Small intestine (tissue), 7 donors: ENCODE results near the gene TNFAIP2. TPM values are rescaled to one million over a fixed set of nuclear protein-coding genes. Genes with fewer than 3 reads are reported as not detected.
A peak's percentile ranks its signal among the peaks of the same experiment; 100 is the strongest.

Source experiments
- DNase-seq, 2 donors: peaks; one replicate each; pipeline versions ENCODE4 v3.0.0 to v3.0.0-alpha.2; 2013
- FAIRE-seq: peaks from 2 replicates; lab custom pipeline; 2012; peaks lifted over from hg19 to GRCh38; lab: Jason Lieb, UNC
- H3K27ac ChIP-seq, 3 donors: one replicate each; pipeline ENCODE4 v1.5.1; 2013; ENCODE audit warnings: low read length in 2 of 3, mild to moderate bottlenecking in 2 of 3, control low read depth in 1 of 3, inconsistent platforms in 1 of 3, low read depth in 1 of 3, moderate library complexity in 1 of 3
- H3K27me3 ChIP-seq, 3 donors: one replicate each; pipeline ENCODE4 v1.6.1; 2013; ENCODE audit warnings: low read length in 3 of 3, inconsistent platforms in 1 of 3; ENCODE audit not compliant: control insufficient read depth in 3 of 3, insufficient read depth in 3 of 3
- H3K36me3 ChIP-seq, 3 donors: one replicate each; pipeline ENCODE4 v1.6.1; 2013; ENCODE audit warnings: low read length in 3 of 3, inconsistent platforms in 1 of 3, low read depth in 1 of 3, mild to moderate bottlenecking in 1 of 3, moderate library complexity in 1 of 3; ENCODE audit not compliant: control insufficient read depth in 3 of 3, insufficient read depth in 2 of 3
- H3K4me1 ChIP-seq, 3 donors: one replicate each; pipeline ENCODE4 v1.6.1; 2013; ENCODE audit warnings: low read length in 2 of 3, inconsistent platforms in 1 of 3, low read depth in 1 of 3, mild to moderate bottlenecking in 1 of 3, moderate library complexity in 1 of 3; ENCODE audit not compliant: control insufficient read depth in 3 of 3, insufficient read depth in 2 of 3
- H3K4me3 ChIP-seq, 3 donors: one replicate each; pipeline ENCODE4 v1.5.1; 2013; ENCODE audit warnings: low read length in 3 of 3, control low read depth in 1 of 3, inconsistent platforms in 1 of 3, low read depth in 1 of 3, mild to moderate bottlenecking in 1 of 3, moderate library complexity in 1 of 3
- H3K9me3 ChIP-seq, 2 donors: one replicate each; pipeline ENCODE4 v1.6.1; 2013; ENCODE audit warnings: low read depth in 1 of 2, low read length in 1 of 2; ENCODE audit not compliant: control insufficient read depth in 2 of 2, insufficient read depth in 1 of 2
- WGBS, 3 donors: extraction: QIAGEN DNeasy Blood & Tissue Kit; methylation state at CpG; one replicate each; pipeline ENCODE4 v1.1.7; 2013; 5-methylcytosine and 5-hydroxymethylcytosine counted together
- polyA plus RNA-seq, 4 donors: library from polyadenylated mRNA; stranded (reverse) in 3 of 4; unstranded in 1 of 4; fragments of 200-250 nt in 3 of 4; fragments of 120-200 nt in 1 of 4; gene quantifications; one replicate each; pipeline versions ENCODE4 v1.2.1 to v1.2.3, GENCODE V29; 2013
- donor health status: healthy with polysubstance abuse.
- donor health status: control.
- donor health status: control.
- donor health status: Bipolar disorder and iron deficiency.
- donor health status: healthy.

TNFAIP2 gene
- polyA plus RNA-seq, 4 donors, result 7.2 to 42.9 (median 15.4) TPM

DNA sequence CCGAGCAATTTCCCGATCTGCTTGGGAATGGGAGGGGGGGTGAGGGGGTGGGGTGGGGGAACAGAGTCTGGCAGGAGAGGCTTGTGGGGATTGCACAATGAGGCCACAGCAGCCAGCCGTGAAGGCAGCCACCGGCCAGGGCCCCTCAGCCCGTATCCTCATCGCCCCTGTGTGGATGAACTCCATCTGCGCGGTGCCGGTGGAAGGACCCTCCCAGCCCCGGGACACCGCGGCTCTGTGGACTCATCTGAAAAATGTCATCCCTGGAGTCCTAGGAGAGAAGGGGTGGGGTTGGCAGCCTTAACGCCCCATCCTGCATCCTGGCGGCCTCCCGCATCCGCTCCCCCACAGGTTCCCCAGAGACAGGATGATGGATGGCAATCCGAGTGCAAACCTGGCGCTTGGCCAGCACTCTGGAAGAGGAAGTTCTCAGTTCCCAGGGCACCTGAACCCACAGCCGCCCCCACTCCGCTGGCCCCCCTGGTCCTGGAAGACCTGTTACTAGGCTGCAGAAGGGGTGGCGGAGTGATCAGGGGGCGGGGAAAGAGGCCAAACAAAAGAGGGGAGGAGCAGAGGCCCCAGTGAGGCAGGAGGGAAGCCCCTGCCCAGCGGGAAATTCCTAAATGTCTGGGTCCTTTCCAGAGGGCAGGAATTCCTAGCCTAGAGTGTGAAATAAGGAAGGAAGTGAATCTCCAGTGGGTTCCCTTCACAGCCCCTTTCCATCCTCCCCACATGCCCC, 1.2 kb upstream of the TNFAIP2 start:
- Histone ChIP-seq H3K27me3 (peaks cover 3 to 56% (median 3%) of the 10 kb centered on the region in 3 donors), H3K9me3 (no peaks in the 10 kb centered on the region), H3K27ac (peak overlapping the region; percentile 47 to 81 (median 64)), H3K36me3 (peaks cover 0 to 2% (median 0%) of the 10 kb centered on the region in 3 donors), H3K4me1 (peaks cover 0 to 36% (median 5%) of the 10 kb centered on the region in 3 donors), H3K4me3 (peak overlapping the region in 1 of 3 donors; percentile 10)
- peak; percentile 68 to 84 for DNase-seq
- FAIRE-seq, result no peak
- 7 to 14% (median 8%) methylated on average over 22 to 23 of the region's 23 CpGs for WGBS, 3 donors

DNA sequence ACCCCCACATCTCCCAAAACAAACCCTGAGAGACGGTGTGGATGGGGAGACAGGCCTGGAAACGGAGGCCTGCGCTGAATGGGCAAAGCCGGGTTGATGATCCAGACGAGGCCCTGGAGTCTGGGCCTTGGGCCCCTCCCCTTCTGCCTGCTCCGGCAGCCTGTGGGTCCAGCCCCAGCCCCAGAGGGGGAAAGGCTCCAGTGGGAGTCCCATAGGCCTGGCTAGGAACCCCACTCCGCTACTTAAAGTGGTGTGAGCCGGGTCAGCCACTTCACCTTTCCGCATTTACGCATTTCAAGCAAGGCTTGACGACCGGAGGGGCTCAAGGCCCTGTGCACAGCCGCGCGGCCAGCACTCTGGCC, 695 bp upstream of the TNFAIP2 start:
- peaks cover 0 to 2% (median 0%) of the 10 kb centered on the region in 3 donors for H3K36me3 ChIP-seq
- no peak for DNase-seq
- peak overlapping the region; percentile 47 to 81 (median 64) for H3K27ac ChIP-seq
- no peak for FAIRE-seq
- H3K4me1 ChIP-seq, result peaks cover 0 to 39% (median 5%) of the 10 kb centered on the region in 3 donors
- no peaks in the 10 kb centered on the region for H3K9me3 ChIP-seq
- WGBS, 3 donors, result 23 to 32% (median 24%) methylated on average over 15 of the region's 15 CpGs
- peaks cover 3 to 56% (median 3%) of the 10 kb centered on the region in 3 donors for H3K27me3 ChIP-seq
- H3K4me3 ChIP-seq, result peak overlapping the region in 1 of 3 donors; percentile 10

DNA sequence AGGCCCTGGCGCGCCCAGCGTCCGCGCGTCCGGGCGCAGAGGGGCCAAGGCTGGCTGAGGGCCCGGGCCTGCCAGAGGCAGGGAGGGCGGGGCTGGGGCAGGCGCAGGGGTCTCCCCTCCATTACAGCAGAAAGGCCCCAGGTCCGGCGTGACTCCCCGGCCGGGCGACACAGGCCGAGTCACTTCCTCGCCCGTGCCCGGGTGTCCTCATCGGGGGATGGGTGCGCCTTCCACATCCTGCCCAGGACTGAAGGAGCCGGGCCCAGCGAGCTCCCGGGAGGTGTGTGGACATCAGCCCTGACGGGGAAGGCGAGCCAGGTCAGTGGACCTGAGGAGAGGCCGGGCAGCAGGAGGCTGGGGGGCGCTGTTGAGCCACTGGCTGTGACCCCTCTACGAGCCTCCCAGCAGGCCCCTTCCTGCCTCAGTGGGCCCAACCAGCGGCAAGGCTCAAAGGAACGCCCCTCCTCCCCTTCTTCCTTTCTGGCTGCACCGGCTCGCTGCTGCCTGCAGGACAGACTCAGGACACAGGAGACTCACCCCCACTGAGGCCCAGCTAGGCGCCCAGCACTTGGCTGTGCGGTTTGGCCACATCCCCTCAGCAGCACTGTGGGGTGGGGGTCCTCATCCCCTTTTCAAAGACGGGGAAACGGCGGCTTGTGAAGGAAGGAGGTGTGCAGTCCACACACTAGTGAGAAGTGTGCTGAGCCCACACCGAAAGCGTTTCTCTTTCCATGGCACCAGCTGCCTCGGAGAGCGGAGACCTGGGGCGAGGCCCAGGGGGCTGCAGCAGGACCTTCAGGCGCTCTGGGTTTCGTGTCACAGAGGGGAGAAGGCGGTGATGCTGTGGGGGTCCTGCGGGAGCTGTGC, 606 bp downstream of the TNFAIP2 start:
- 14 to 18% (median 17%) methylated on average over 42 to 48 of the region's 48 CpGs for WGBS, 3 donors
- H3K9me3 ChIP-seq, result no peaks in the 10 kb centered on the region
- H3K27ac ChIP-seq, result peak overlapping the region in 2 of 3 donors; percentile 59 to 91
- FAIRE-seq (no peak), DNase-seq (no peak)
- H3K36me3 ChIP-seq, result peaks cover 0 to 2% (median 2%) of the 10 kb centered on the region in 3 donors
- H3K4me1 ChIP-seq, result peaks cover 0 to 36% (median 5%) of the 10 kb centered on the region in 3 donors
- H3K27me3 ChIP-seq, result peaks cover 3 to 60% (median 3%) of the 10 kb centered on the region in 3 donors
- peak overlapping the region; percentile 32 to 40 (median 39) for H3K4me3 ChIP-seq

DNA sequence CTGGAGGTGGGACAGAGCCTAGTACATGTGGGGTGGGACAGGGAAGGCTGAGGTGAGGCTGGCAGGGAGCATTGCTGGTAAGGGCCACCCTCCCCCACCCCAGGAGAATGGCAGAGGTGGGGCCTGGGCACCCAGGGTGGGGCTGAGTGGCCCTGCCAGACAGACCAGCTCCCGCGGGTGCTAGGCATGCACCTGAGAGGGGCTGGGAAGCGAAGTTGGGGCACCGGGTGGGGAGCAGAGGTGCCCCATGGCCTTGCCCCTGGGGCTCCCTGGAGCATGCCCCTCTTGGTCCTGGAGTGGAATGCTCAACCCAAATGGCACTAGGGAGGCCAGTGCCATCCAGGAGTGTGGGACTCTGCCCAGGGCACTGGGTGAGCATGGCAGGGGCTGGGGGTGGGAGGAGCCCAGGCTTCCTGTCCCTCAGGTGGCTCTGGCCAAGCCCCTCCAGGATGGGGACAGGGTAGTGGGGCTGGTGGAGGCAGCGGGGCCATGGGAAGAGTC, 1.3 kb downstream of the TNFAIP2 start:
- H3K27me3 ChIP-seq, result peaks cover 3 to 60% (median 3%) of the 10 kb centered on the region in 3 donors
- H3K27ac ChIP-seq, result peak overlapping the region in 1 of 3 donors; percentile 91
- FAIRE-seq (no peak), DNase-seq (no peak)
- H3K4me1 ChIP-seq, result peaks cover 0 to 36% (median 5%) of the 10 kb centered on the region in 3 donors
- H3K36me3 ChIP-seq, result peaks cover 0 to 3% (median 2%) of the 10 kb centered on the region in 3 donors
- no peak overlapping the region for H3K4me3 ChIP-seq
- whole genome bisulfite sequencing, 3 donors, result 66 to 76% (median 67%) methylated on average over 5 of the region's 5 CpGs
- no peaks in the 10 kb centered on the region for H3K9me3 ChIP-seq

DNA sequence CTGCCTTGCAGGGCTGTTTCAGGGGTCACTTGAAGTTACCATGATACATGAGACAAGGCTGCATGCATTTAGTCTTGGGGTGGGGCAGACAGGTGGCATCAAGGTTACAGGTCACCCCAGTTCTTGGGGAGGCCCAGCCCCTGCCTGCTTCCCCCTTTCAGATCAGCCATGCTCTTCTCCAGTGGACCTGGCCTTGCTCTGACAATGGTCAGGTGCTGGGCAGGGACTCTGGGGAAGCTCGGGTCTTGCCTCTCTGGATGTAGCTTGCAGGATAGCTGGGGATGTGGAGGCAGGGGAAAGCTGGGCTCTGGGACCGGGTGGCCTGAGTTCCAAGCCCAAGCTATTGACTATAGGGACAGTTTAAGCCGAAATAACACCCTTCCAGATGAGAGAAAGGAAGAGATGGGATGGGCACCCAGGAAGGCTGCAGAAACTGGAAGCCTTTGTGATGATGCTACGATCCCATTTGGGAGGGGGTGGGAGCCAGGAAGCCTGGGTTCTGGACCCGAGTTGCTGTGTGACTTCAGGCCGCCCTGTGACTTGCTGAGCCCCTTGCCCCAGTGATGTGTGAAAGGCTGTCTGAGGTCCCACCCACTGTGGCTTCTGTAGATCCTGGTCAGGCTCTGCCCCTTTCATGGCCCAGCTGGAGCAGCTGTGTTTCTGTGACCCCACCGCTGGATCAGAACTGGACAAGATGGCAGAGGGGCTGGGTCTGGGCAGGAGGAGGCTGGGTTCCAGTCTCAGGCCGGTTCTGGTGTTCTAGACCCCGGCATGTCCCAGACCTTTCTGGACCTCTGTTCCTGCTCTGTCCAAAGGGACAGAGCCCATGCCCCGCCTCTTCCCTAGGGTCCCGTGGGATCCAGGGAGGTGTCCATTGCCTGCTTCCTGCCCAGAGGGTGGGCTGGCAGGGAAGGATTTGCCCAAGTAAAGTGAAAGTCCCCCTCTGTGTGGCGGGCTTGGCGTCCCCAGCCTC, 2.1 kb downstream of the TNFAIP2 start:
- H3K27ac ChIP-seq, result no peak overlapping the region

DNA sequence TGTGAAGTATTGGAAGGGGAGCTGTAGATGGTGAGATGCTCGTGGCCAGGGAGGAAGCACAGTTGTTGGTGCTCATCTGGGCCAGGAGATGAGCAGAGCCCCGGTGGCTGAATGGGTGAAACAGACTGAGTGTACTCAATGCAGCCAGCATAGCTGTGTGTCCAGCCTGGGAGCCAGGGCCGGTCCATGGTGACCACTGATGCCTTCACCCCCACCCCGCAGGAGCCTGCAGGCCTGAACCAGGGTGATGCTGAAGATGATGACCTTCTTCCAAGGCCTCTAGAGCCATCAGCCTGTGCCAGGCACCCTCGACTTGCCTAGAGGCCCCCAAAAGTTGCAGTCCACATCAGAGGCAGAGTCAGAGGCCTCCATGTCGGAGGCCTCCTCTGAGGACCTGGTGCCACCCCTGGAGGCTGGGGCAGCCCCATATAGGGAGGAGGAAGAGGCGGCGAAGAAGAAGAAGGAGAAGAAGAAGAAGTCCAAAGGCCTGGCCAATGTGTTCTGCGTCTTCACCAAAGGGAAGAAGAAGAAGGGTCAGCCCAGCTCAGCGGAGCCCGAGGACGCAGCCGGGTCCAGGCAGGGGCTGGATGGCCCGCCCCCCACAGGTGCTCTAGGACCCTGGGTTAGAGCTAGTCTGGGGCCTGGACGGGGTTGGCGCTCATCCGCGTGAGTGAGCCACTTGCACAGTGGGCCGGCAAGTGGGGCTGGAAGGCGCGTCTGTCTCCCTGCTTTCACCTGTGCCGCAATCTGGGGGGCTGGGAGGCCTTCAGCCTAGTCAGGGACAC, 3.0 kb downstream of the TNFAIP2 start:
- FAIRE-seq (no peak), DNase-seq (no peak)
- peaks cover 3 to 55% (median 3%) of the 10 kb centered on the region in 3 donors for H3K27me3 ChIP-seq
- peak overlapping the region in 1 of 3 donors; percentile 24 for H3K4me3 ChIP-seq
- no peak overlapping the region for H3K27ac ChIP-seq
- no peaks in the 10 kb centered on the region for H3K9me3 ChIP-seq
- H3K36me3 ChIP-seq, result peaks cover 0 to 5% (median 2%) of the 10 kb centered on the region in 3 donors
- H3K4me1 ChIP-seq, result peaks cover 0 to 31% (median 5%) of the 10 kb centered on the region in 3 donors
- 51 to 72% (median 58%) methylated on average over 20 to 22 of the region's 22 CpGs for WGBS, 3 donors

More for the DNA sequence above, 2.1 kb downstream of the TNFAIP2 start:
- FAIRE-seq (no peak), DNase-seq (no peak)
- Histone ChIP-seq H3K9me3 (no peaks in the 10 kb centered on the region), H3K27me3 (peaks cover 3 to 58% (median 3%) of the 10 kb centered on the region in 3 donors), H3K36me3 (peaks cover 0 to 5% (median 2%) of the 10 kb centered on the region in 3 donors), H3K4me1 (peaks cover 0 to 36% (median 5%) of the 10 kb centered on the region in 3 donors), H3K4me3 (no peak overlapping the region)
- WGBS, 3 donors, result 80 to 88% (median 86%) methylated on average over 13 of the region's 13 CpGs

DNA sequence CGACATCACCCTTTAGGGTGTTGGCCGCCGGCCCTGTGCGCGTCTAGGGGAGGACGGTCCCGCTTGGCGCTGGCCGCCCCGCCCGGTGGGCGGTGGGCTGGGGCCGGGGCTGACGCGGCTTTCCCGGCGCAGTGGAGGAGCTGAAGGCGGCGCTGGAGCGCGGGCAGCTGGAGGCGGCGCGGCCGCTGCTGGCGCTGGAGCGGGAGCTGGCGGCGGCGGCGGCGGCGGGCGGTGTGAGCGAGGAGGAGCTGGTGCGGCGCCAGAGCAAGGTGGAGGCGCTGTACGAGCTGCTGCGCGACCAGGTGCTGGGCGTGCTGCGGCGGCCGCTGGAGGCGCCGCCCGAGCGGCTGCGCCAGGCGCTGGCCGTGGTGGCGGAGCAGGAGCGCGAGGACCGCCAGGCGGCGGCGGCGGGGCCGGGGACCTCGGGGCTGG, 3.6 kb downstream of the TNFAIP2 start:
- DNase-seq (peak; percentile 79 to 89), FAIRE-seq (no peak)
- 21 to 51% (median 35%) methylated on average over 21 to 62 of the region's 62 CpGs for WGBS, 3 donors
- peaks cover 0 to 8% (median 2%) of the 10 kb centered on the region in 3 donors for H3K36me3 ChIP-seq
- peaks cover 0 to 26% (median 5%) of the 10 kb centered on the region in 3 donors for H3K4me1 ChIP-seq
- no peak overlapping the region for H3K27ac ChIP-seq
- H3K4me3 ChIP-seq, result peak overlapping the region in 1 of 3 donors; percentile 24
- peaks cover 3 to 50% (median 3%) of the 10 kb centered on the region in 3 donors for H3K27me3 ChIP-seq
- no peaks in the 10 kb centered on the region for H3K9me3 ChIP-seq
